ENCODE data around the gene FMN1.

The FMN1 gene

GRCh38 chr15:32843219-32843815 lies 351.2 kb downstream of the FMN1 start:
- DNase-seq, result no peak

GRCh38 chr15:32842081-32842480 lies 352.4 kb downstream of the FMN1 start:
- DNase-seq, result no peak

- no peak for DNase-seq
Measured at GRCh38 chr15:32840507-32841245, 353.8 kb downstream of the FMN1 start.

DNA sequence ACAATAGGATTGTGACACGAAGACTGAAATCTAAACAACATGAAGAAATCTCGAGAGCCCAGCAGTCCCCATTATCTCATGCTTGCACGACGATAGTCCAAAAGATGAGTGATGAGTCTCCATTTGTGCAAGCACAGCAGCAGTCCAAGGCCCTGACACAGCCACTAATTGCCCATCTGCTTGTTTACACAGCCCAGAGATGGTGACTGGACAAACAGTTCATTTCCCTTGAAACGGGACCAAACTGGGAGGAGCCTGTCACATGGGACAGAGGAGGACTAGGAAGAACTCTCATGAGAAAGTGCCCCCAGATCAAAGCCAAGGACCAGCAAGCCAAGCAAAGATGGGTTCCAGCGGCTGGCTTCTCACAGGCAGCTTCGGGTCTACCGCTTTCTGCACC lies 355.7 kb downstream of the FMN1 start:
- DNase-seq, result no peak

DNA sequence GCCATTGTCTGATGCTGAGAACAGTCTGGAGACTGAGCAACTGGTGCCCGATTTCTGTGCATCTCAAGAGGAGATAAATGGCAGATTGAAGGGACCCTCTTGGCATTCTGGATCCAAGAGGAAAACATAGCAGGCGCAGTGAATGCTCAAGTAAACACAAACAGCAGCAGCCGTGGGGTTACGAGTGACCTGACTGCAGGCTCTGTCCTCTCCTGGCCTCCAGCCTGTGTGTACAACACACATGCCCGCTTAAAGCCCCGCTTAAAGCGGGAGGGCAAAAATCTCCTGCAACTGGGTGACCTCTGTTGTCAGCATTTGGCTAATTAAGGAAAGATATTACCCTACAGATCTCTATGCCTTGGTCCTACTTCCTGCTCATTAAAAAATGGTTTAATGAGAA lies 356.2 kb downstream of the FMN1 start:
- DNase-seq, result no peak

GRCh38 chr15:32837935-32838334 lies 356.6 kb downstream of the FMN1 start:
- no peak for DNase-seq

DNA sequence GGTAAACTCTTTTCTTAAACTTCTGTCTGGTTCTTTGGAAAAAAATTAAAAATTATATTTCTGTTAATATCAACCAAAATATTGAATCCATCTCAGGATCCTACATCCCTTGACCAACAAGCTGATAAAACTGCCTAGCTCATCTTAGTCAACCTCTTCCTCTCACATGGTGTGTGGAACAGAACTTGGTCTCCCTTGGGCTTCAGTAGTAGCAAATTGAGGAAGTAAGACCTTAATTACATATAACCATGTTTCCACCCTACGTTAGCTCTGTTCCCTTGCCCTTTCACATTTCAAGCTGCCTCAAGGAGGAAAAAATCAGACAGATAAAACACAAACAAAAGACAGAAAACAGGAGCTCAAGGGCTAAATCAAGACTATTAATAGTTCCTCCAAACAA lies 360.4 kb downstream of the FMN1 start:
- no peak for DNase-seq

DNA sequence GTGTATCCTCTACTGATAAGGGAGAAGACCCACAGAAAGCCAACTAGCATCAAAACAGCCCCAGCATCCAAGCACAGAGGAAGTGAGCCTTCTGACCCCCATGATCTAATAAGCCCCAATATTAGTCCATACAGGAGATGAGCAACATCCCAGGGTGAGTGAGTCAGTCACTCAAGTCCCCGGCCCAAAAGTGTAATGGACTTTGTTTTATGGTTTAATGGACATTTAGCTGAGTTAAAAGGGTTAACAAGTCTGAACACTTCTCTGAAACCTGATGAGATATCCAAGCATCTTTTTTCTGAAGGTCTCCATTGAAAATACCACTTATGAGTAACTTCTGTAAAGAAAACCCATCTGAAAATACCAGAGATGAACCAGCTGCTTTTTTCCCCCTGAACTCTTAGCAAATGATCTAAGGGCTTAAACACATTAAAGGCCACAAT lies 361.1 kb downstream of the FMN1 start:
- no peak for DNase-seq

GRCh38 chr15:32831485-32831884 lies 363.0 kb downstream of the FMN1 start:
- DNase-seq, result no peak

GRCh38 chr15:32830241-32830640 lies 364.3 kb downstream of the FMN1 start:
- no peak for DNase-seq

- DNase-seq, result no peak
Measured at GRCh38 chr15:32829436-32829835, 365.1 kb downstream of the FMN1 start.

- DNase-seq, result no peak
Measured at GRCh38 chr15:32828507-32829186, 365.9 kb downstream of the FMN1 start.

DNA sequence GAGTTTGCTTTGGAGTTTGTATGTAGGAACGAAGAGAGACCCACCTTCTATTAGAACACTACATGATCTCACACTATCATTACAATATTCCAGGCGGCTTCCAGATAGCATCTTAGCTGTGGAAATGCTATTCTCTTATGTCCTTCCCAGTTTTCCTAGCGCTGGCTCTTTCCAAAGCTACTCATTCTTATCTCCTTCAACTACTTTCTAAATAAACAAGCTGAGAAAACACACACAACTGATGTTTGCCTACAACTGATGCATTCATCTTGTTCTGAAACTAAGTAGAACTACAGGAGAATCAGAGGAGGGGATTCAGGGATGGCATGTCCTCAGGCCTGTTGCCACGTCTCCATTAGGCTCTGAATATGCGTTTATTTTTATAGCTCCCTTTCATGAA lies 367.8 kb downstream of the FMN1 start:
- no peak for DNase-seq

GRCh38 chr15:32825219-32825618 lies 369.3 kb downstream of the FMN1 start:
- DNase-seq, result no peak

- no peak for DNase-seq
Measured at GRCh38 chr15:32824777-32825176, 369.7 kb downstream of the FMN1 start.

GRCh38 chr15:32823750-32824149 lies 370.8 kb downstream of the FMN1 start:
- no peak for DNase-seq

GRCh38 chr15:32822739-32823138 lies 371.8 kb downstream of the FMN1 start:
- DNase-seq, result no peak

DNA sequence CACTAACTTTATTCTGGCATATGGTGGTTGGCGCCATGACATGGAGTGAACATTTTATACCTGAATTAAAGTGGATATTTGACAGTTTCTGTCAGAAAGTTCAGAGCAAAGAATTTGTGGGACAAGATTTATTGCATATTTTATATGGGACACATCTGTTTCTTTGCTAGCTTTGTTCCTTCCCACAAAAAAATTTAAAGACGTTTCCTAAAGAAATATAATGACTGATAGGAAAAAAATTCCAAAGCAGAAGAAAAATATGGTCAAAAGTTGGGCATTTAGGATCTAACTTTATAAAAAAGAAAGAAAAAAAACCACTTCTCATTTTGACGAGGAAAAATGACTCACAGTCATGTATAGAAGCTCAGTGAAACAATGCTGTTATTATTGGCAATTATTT lies 375.1 kb downstream of the FMN1 start:
- DNase-seq, result no peak

DNA sequence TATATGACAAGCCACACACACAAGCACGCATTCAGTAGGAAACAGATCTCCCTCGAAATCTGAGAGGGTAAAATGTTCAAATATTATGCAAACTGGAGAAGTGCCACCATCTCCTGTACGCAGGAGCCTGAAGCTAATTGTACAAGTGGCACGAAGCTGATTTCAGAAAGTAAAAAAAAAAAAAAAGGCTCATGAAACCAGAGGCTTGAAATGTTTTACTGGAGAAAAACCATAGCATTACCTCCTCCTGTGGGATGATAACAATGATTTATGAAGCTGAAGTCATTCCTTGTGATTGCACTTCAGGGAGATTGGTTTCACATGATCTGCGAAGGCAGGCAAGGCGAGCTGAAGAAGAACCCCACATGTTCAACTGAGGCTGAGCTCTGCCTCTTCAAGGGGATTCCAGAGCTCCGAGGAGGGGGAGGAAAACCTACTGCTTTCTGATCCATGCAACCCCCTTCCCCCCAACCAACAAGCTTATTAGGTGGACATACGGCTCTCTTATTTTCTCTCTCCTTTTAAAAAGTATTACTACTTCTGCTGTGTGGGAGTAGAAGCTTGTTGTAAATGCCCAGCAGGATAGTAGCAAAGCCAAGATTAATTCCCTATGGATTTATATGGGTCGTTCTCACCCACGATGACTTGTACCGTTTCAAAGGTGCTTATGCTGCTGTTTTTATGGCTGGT lies 375.6 kb downstream of the FMN1 start:
- no peak for DNase-seq

DNA sequence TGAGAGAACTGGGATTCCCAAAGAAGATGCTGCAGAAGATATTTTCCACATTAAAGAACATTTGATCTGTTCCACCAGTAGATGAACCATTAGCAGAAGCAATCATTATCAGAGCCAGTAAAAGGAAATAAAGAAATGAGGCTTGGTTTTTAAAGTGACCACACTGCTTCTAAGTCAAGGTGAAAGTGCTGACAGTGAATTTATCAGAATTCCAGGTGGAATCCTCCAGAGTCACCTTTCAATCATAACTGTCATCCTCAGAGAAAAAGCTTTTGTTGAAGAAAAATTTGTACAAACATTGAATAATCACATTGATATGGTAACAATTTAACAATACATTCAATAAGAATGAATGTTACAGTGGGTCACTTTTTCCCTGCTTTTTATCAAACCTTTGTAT lies 376.9 kb downstream of the FMN1 start:
- DNase-seq, result no peak

DNA sequence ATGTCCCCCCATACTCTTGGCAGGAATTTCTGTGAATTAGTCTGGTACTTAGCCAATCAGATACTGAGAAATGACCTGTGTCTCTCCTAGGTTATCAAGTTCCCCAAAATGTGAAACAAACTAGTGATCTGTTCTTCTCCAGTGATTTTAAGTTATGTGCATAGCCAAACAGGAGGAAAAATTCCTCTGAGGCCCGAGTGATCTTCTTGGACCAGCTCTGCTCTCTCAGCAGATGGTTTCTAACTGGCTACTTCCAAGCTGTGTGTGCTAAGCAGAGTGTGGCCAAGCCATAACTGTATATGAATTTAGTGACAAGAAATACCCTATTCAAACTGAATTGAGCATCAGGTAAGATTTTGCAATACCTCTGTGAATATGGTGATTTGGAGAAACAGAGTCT lies 387.2 kb downstream of the FMN1 start:
- no peak for DNase-seq

- DNase-seq, result no peak
Measured at GRCh38 chr15:32803631-32804030, 390.9 kb downstream of the FMN1 start.

DNA sequence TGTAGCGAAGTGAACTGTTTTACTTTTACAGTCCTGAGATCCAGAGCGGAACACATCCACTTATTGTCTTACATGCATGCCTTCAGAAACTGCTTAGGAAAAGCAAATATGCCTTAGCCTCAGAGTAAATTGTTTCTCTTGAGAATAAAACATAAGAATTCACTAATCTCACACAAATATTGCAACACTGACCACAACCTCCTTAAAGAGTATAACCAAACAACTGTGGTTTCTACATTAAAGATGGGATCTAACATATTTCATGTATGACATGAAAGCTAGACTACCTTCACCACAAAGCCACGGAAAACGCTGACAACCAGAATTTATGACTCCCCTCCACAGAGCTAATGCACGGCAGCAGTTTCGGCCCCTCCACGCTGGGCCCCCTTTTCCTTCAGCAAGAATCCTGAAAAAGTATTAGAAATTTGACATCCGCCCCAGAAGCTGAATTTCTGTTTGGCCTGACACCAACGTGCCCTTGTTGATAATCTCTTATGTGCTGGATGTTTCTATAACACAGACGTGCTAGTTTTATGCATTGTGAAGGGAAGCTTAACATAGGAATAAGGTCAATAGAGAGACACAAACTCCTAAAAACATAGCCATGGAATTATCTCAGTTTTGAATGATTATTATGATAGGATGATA lies 392.1 kb downstream of the FMN1 start:
- no peak for DNase-seq

Data from Kasumi-1 (cell line).